Measurements from ENCODE around the gene PCNX1.

Gene PCNX1

GRCh38 chr14:70896317-70896716, 10.9 kb upstream of the PCNX1 start:
- H3K4me3 ChIP-seq (ENCODE audit: low read length) = no peak overlapping the region
- no peak for TF ChIP-seq ZNF274 (IDR thresholded peaks at IDR 0.05; ENCODE audit: low read depth, low read length)

GRCh38 chr14:70896981-70897380, 10.3 kb upstream of the PCNX1 start:
- TF ChIP-seq ZNF274 (IDR thresholded peaks at IDR 0.05; ENCODE audit: low read depth, low read length) = no peak
- no peak overlapping the region for H3K4me3 ChIP-seq (ENCODE audit: low read length)

- TF ChIP-seq ZNF274 (IDR thresholded peaks at IDR 0.05; ENCODE audit: low read depth, low read length) = no peak
Measured at GRCh38 chr14:70897464-70897863, 9.8 kb upstream of the PCNX1 start.

GRCh38 chr14:70898111-70898745, 9.0 kb upstream of the PCNX1 start:
- no peak overlapping the region for H3K4me3 ChIP-seq (ENCODE audit: low read length)
- TF ChIP-seq ZNF274 (IDR thresholded peaks at IDR 0.05; ENCODE audit: low read depth, low read length) = no peak

More at GRCh38 chr14:70897464-70897863, 9.8 kb upstream of the PCNX1 start:
- H3K4me3 ChIP-seq (ENCODE audit: low read length) = no peak overlapping the region

GRCh38 chr14:70901269-70901668, 6.0 kb upstream of the PCNX1 start:
- no peak for TF ChIP-seq ZNF274 (IDR thresholded peaks at IDR 0.05; ENCODE audit: low read depth, low read length)
- no peak overlapping the region for H3K4me3 ChIP-seq (ENCODE audit: low read length)

GRCh38 chr14:70902184-70902583, 5.1 kb upstream of the PCNX1 start:
- H3K4me3 ChIP-seq (ENCODE audit: low read length) = no peak overlapping the region
- TF ChIP-seq ZNF274 (IDR thresholded peaks at IDR 0.05; ENCODE audit: low read depth, low read length) = no peak

- no peak for TF ChIP-seq ZNF274 (IDR thresholded peaks at IDR 0.05; ENCODE audit: low read depth, low read length)
- no peak overlapping the region for H3K4me3 ChIP-seq (ENCODE audit: low read length)
Measured at GRCh38 chr14:70904373-70904772, 2.9 kb upstream of the PCNX1 start.

- no peak for TF ChIP-seq ZNF274 (IDR thresholded peaks at IDR 0.05; ENCODE audit: low read depth, low read length)
- H3K4me3 ChIP-seq (ENCODE audit: low read length) = no peak overlapping the region
Measured at GRCh38 chr14:70905301-70905700, 2.0 kb upstream of the PCNX1 start.

- peak overlapping the region; percentile 72 for H3K4me3 ChIP-seq (ENCODE audit: low read length)
- no peak for TF ChIP-seq ZNF274 (IDR thresholded peaks at IDR 0.05; ENCODE audit: low read depth, low read length)
Measured at GRCh38 chr14:70906793-70907175, 475 bp upstream of the PCNX1 start.

- H3K4me3 ChIP-seq (ENCODE audit: low read length) = peak overlapping the region; percentile 72
- TF ChIP-seq ZNF274 (IDR thresholded peaks at IDR 0.05; ENCODE audit: low read depth, low read length) = no peak
Measured at GRCh38 chr14:70907996-70908934, 1.0 kb downstream of the PCNX1 start.

GRCh38 chr14:70908935-70909641, 1.8 kb downstream of the PCNX1 start:
- no peak for TF ChIP-seq ZNF274 (IDR thresholded peaks at IDR 0.05; ENCODE audit: low read depth, low read length)

GRCh38 chr14:70909733-70910614, 2.7 kb downstream of the PCNX1 start:
- peak overlapping the region; percentile 72 for H3K4me3 ChIP-seq (ENCODE audit: low read length)
- no peak for TF ChIP-seq ZNF274 (IDR thresholded peaks at IDR 0.05; ENCODE audit: low read depth, low read length)

More at GRCh38 chr14:70908935-70909641, 1.8 kb downstream of the PCNX1 start:
- H3K4me3 ChIP-seq (ENCODE audit: low read length) = peak overlapping the region; percentile 72

- no peak overlapping the region for H3K4me3 ChIP-seq (ENCODE audit: low read length)
- no peak for TF ChIP-seq ZNF274 (IDR thresholded peaks at IDR 0.05; ENCODE audit: low read depth, low read length)
Measured at GRCh38 chr14:70915415-70915814, 8.2 kb downstream of the PCNX1 start.
